GM18909 (cell line): ENCODE results near the gene BNIP5.

Source experiments
- ATAC-seq: cut with Tn5 transposase; IDR thresholded peaks from one replicate; pipeline ENCODE4 v1.9.1; 2021; ENCODE audit warnings: mild to moderate bottlenecking; ENCODE audit not compliant: unreplicated experiment, poor library complexity

The BNIP5 gene

GRCh38 chr6:36326356-36326995, 10.2 kb downstream of the BNIP5 start:
- ATAC-seq: no peak

- no peak for ATAC-seq
Observed at GRCh38 chr6:36324715-36325114, 12.0 kb downstream of the BNIP5 start.

GRCh38 chr6:36324191-36324590, 12.5 kb downstream of the BNIP5 start:
- no peak for ATAC-seq

GRCh38 chr6:36323062-36323461, 13.6 kb downstream of the BNIP5 start:
- ATAC-seq: no peak

GRCh38 chr6:36322591-36322990, 14.1 kb downstream of the BNIP5 start:
- no peak for ATAC-seq

GRCh38 chr6:36320475-36320874, 16.2 kb downstream of the BNIP5 start:
- no peak for ATAC-seq

GRCh38 chr6:36319821-36320220, 16.9 kb downstream of the BNIP5 start:
- ATAC-seq: no peak

GRCh38 chr6:36319436-36319762, 17.3 kb downstream of the BNIP5 start:
- no peak for ATAC-seq

- ATAC-seq: no peak
Observed at GRCh38 chr6:36318690-36319435, 17.8 kb downstream of the BNIP5 start.

GRCh38 chr6:36317623-36318022, 19.1 kb downstream of the BNIP5 start:
- no peak for ATAC-seq

- no peak for ATAC-seq
Observed at GRCh38 chr6:36315921-36316320, 20.8 kb downstream of the BNIP5 start.

GRCh38 chr6:36314221-36315014, 22.3 kb downstream of the BNIP5 start:
- no peak for ATAC-seq

- ATAC-seq: no peak
Observed at GRCh38 chr6:36313649-36313936, 23.1 kb downstream of the BNIP5 start.

GRCh38 chr6:36312854-36313648, 23.6 kb downstream of the BNIP5 start:
- ATAC-seq: peak; percentile 57

- ATAC-seq: no peak
Observed at GRCh38 chr6:36309900-36310299, 26.8 kb downstream of the BNIP5 start.

GRCh38 chr6:36309203-36309602, 27.5 kb downstream of the BNIP5 start:
- ATAC-seq: no peak

- ATAC-seq: no peak
Observed at GRCh38 chr6:36308514-36308913, 28.2 kb downstream of the BNIP5 start.

- ATAC-seq: no peak
Observed at GRCh38 chr6:36306375-36306774, 30.3 kb downstream of the BNIP5 start.

- no peak for ATAC-seq
Observed at GRCh38 chr6:36305885-36306284, 30.8 kb downstream of the BNIP5 start.

GRCh38 chr6:36302227-36302976, 34.3 kb downstream of the BNIP5 start:
- ATAC-seq: peak; percentile 74
